ENCODE results near the gene CACNG3. TPM values are rescaled to one million over a fixed set of nuclear protein-coding genes. Genes with fewer than 3 reads are reported as not detected.

CACNG3 gene
- total RNA-seq, 2 donors from 2014 or later: not detected

DNA sequence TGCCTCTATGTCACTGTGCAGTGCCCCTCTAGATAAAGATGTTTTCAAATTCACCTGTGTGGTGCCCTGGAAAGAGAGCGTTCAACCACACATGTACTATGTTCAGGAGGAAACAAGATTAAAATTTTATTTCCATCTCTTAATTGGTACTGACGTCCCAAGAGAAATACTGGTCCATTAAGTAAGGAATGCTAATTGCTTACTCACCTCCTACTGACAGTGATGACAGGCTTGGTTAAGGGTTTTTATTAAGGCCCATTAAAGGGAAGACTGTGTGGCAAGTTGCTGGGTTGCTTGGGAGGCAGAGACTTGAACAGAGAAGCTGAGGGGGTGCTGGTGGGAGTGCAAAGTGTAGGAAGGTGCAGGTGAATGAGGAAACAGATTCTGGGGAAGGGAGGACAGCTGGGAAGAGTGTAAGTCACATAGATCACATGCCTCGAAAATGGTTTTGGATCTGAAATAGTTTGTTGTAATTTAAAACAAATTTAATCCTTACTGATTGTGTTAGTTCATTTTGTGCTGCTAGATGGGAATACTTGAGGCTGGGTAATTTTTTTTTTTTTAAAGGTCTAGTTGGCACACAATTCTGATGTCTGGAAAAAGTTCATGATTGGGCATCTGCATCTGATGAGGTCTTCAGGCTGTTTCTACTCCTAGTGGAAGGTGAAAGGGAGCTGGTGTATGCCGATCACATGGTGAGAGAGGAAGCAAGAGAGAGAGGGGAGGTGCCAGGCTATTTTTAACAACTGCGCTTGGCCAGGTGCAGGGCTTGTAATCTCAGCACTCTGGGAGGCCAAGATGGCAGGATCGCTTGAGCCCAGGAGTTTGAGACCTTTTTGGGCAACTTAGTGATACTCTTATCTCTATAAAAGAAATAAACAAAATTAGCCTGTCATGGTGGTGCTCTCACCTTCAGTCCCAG lies 140.5 kb downstream of the CACNG3 start:
- Histone ChIP-seq H3K4me3 (ENCODE audit: low read length) (no peak overlapping the region), H3K9ac (ENCODE audit: extremely low read depth, low read length, poor library complexity, severe bottlenecking) (no peak overlapping the region), H3K27me3 (ENCODE audit: control insufficient read depth, insufficient read depth, low read length, poor library complexity, severe bottlenecking) (no peaks in the 10 kb centered on the region), H3K27ac (ENCODE audit: low read depth, low read length) (no peak overlapping the region), H3K4me1 (ENCODE audit: control insufficient read depth, insufficient read depth, low read length) (no peaks in the 10 kb centered on the region), H3K9me3 (ENCODE audit: control insufficient read depth, low read length) (no peaks in the 10 kb centered on the region), H3K36me3 (ENCODE audit: control insufficient read depth, insufficient read depth, low read length) (no peaks in the 10 kb centered on the region)
- peaks cover 3% of the 10 kb centered on the region for H3K27me3 Mint-ChIP-seq (ENCODE audit: insufficient read depth)
- WGBS, 2 experiments (ENCODE audit: insufficient coverage in 1 of 2, insufficient read length in 1 of 2): 91 to 97% methylated on average over 4 to 6 of the region's 6 CpGs
- H3K4me3 Mint-ChIP-seq: no peak overlapping the region
- H3K36me3 Mint-ChIP-seq (ENCODE audit: low read depth): no peaks in the 10 kb centered on the region
- TF ChIP-seq, protein P1, sequence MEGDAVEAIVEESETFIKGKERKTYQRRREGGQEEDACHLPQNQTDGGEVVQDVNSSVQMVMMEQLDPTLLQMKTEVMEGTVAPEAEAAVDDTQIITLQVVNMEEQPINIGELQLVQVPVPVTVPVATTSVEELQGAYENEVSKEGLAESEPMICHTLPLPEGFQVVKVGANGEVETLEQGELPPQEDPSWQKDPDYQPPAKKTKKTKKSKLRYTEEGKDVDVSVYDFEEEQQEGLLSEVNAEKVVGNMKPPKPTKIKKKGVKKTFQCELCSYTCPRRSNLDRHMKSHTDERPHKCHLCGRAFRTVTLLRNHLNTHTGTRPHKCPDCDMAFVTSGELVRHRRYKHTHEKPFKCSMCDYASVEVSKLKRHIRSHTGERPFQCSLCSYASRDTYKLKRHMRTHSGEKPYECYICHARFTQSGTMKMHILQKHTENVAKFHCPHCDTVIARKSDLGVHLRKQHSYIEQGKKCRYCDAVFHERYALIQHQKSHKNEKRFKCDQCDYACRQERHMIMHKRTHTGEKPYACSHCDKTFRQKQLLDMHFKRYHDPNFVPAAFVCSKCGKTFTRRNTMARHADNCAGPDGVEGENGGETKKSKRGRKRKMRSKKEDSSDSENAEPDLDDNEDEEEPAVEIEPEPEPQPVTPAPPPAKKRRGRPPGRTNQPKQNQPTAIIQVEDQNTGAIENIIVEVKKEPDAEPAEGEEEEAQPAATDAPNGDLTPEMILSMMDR (conservative IDR thresholded peaks at IDR 0.05): no peak
- no peak for DNase-seq
- H3K9me3 Mint-ChIP-seq: peaks cover 11% of the 10 kb centered on the region
- no peak overlapping the region for H3K27ac Mint-ChIP-seq
- H3K4me1 Mint-ChIP-seq: peaks cover 6% of the 10 kb centered on the region

DNA sequence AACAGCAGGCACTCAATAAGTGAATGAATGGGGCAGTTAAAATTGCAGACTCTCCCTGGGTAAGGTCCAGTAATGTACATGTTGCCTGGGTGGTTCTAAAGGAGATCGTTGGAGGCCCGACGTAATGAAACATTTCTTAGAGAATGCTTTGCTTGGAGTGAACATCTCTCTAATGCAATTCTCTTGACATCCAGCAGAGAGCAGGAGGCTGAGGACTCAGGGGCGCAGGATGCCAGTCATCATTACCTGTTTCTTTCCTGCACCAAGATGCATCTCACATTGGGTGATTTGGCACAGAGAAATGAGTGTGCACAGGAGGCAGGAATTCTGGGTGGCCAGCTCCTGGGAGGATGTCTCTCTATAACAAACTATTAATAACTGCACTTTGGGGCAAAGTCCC lies 152.9 kb downstream of the CACNG3 start:
- 48 to 91% methylated on average over 3 to 4 of the region's 4 CpGs for WGBS, 2 experiments (ENCODE audit: insufficient coverage in 1 of 2, insufficient read length in 1 of 2)
- H3K9me3 Mint-ChIP-seq: peaks cover 5% of the 10 kb centered on the region
- DNase-seq: peak; percentile 60
- Histone ChIP-seq H3K9ac (ENCODE audit: extremely low read depth, low read length, poor library complexity, severe bottlenecking) (no peak overlapping the region), H3K27ac (ENCODE audit: low read depth, low read length) (no peak overlapping the region), H3K36me3 (ENCODE audit: control insufficient read depth, insufficient read depth, low read length) (no peaks in the 10 kb centered on the region), H3K4me3 (ENCODE audit: low read length) (no peak overlapping the region), H3K27me3 (ENCODE audit: control insufficient read depth, insufficient read depth, low read length, poor library complexity, severe bottlenecking) (no peaks in the 10 kb centered on the region), H3K4me1 (ENCODE audit: control insufficient read depth, insufficient read depth, low read length) (no peaks in the 10 kb centered on the region), H3K9me3 (ENCODE audit: control insufficient read depth, low read length) (no peaks in the 10 kb centered on the region)
- no peaks in the 10 kb centered on the region for H3K36me3 Mint-ChIP-seq (ENCODE audit: low read depth)
- peaks cover 6% of the 10 kb centered on the region for H3K27me3 Mint-ChIP-seq (ENCODE audit: insufficient read depth)
- no peak overlapping the region for H3K4me3 Mint-ChIP-seq
- TF ChIP-seq, protein P1 (conservative IDR thresholded peaks at IDR 0.05): peak; percentile 71
- no peaks in the 10 kb centered on the region for H3K4me1 Mint-ChIP-seq
- H3K27ac Mint-ChIP-seq: no peak overlapping the region

Measured in endodermal cell (in vitro differentiated cells).